Left ventricle myocardium inferior (tissue), 1 donor: Measurements from ENCODE around the gene ADA. TPM values are rescaled to one million over a fixed set of nuclear protein-coding genes. Genes with fewer than 3 reads are reported as not detected.
A peak's percentile ranks its signal among the peaks of the same experiment; 100 is the strongest.

Experiments used
- DNase-seq: peaks from one replicate; pipeline ENCODE4 v3.0.0-alpha.2; 2020
- H3K27ac ChIP-seq: fragments of 200-600 bp; replicated peaks from 2 replicates; pipeline ENCODE4 v1.8.0; 2021
- H3K27me3 ChIP-seq: fragments of 200-600 bp; 2 replicates; pipeline ENCODE4 v1.8.0; 2021; ENCODE audit warnings: low read depth
- H3K36me3 ChIP-seq: fragments of 200-600 bp; 2 replicates; pipeline ENCODE4 v1.8.0; 2021
- H3K4me1 ChIP-seq: fragments of 200-600 bp; 2 replicates; pipeline ENCODE4 v1.8.0; 2021
- H3K4me3 ChIP-seq: fragments of 200-600 bp; 2 replicates; pipeline ENCODE4 v1.8.0; 2021; ENCODE audit warnings: mild to moderate bottlenecking, moderate library complexity
- H3K9me3 ChIP-seq: fragments of 200-600 bp; replicated peaks from 2 replicates; pipeline ENCODE4 v1.8.0; 2021
- CTCF ChIP-seq: fragments of 200-600 bp; IDR thresholded peaks from 2 replicates; pipeline ENCODE4 v1.8.0; 2021; ENCODE audit warnings: antibody characterized with exemption, mild to moderate bottlenecking, borderline replicate concordance
- intact Hi-C: fragments of 100-400 bp; cut with micrococcal nuclease; formaldehyde crosslinking; loops from one replicate; pipeline ENCODE4 v1.11.0; 2022
- total RNA-seq: library from RNA; stranded (reverse); fragmentation: NEBNext Ultra II Directional; extraction: Animal tissue kit (Norgen Biotek cat#: 25700); gene quantifications from one replicate; pipeline ENCODE4 v1.2.1, GENCODE V29; 2021
- donor health status: DM: no; HTN: yes; CAD: no; lungs with severe emphysema.

ADA gene
- total RNA-seq, 1 donor from 2014 or later, result 6.7 TPM

- no peak for TF ChIP-seq CTCF
- H3K27me3 ChIP-seq, result no peaks in the 10 kb centered on the region
- no peaks in the 10 kb centered on the region for H3K9me3 ChIP-seq
- H3K4me1 ChIP-seq, result peaks cover 31% of the 10 kb centered on the region
- H3K4me3 ChIP-seq, result no peak overlapping the region
- peaks cover 70% of the 10 kb centered on the region for H3K36me3 ChIP-seq
- DNase-seq, result no peak
- H3K27ac ChIP-seq, result no peak overlapping the region
- intact Hi-C loops, result no loop called here
Measured at GRCh38 chr20:44624743-44625271, 26.7 kb downstream of the ADA start.

- peaks cover 76% of the 10 kb centered on the region for H3K36me3 ChIP-seq
Measured at GRCh38 chr20:44624152-44624551, 27.3 kb downstream of the ADA start.

GRCh38 chr20:44622501-44623270 is 28.8 kb downstream of the ADA start:
- Histone ChIP-seq H3K27me3 (no peaks in the 10 kb centered on the region), H3K36me3 (peaks cover 81% of the 10 kb centered on the region), H3K9me3 (no peaks in the 10 kb centered on the region), H3K27ac (peak overlapping the region; percentile 47), H3K4me1 (peaks cover 39% of the 10 kb centered on the region), H3K4me3 (no peak overlapping the region)
- TF ChIP-seq CTCF, result no peak
- intact Hi-C loops, result no loop called here
- peak; percentile 11 for DNase-seq

More at GRCh38 chr20:44624152-44624551, 27.3 kb downstream of the ADA start:
- no peak for TF ChIP-seq CTCF
- no peaks in the 10 kb centered on the region for H3K9me3 ChIP-seq
- intact Hi-C loops, result no loop called here
- peaks cover 27% of the 10 kb centered on the region for H3K4me1 ChIP-seq
- no peak for DNase-seq
- H3K27me3 ChIP-seq, result no peaks in the 10 kb centered on the region
- H3K27ac ChIP-seq, result no peak overlapping the region
- H3K4me3 ChIP-seq, result no peak overlapping the region

GRCh38 chr20:44621939-44622338 is 29.6 kb downstream of the ADA start:
- Histone ChIP-seq H3K27ac (no peak overlapping the region), H3K9me3 (no peaks in the 10 kb centered on the region), H3K27me3 (no peaks in the 10 kb centered on the region), H3K4me1 (peaks cover 47% of the 10 kb centered on the region), H3K4me3 (no peak overlapping the region), H3K36me3 (peaks cover 84% of the 10 kb centered on the region)
- no peak for TF ChIP-seq CTCF
- intact Hi-C loops, result no loop called here
- no peak for DNase-seq

- H3K27me3 ChIP-seq, result no peaks in the 10 kb centered on the region
- H3K4me1 ChIP-seq, result peaks cover 53% of the 10 kb centered on the region
- no peak overlapping the region for H3K27ac ChIP-seq
- intact Hi-C loops, result no loop called here
- no peak for TF ChIP-seq CTCF
- H3K9me3 ChIP-seq, result no peaks in the 10 kb centered on the region
- peaks cover 86% of the 10 kb centered on the region for H3K36me3 ChIP-seq
- no peak for DNase-seq
- H3K4me3 ChIP-seq, result no peak overlapping the region
Measured at GRCh38 chr20:44621325-44621724, 30.2 kb downstream of the ADA start.
